M059J (cell line): ENCODE results near the gene MTX2. TPM values are rescaled to one million over a fixed set of nuclear protein-coding genes. Genes with fewer than 3 reads are reported as not detected.

Experiments used
- DNase-seq: peaks from one replicate; pipeline ENCODE4 v3.0.0-alpha.2; 2012; ENCODE audit warnings: low read depth
- total RNA-seq: library from RNA; depleted of rRNA; stranded (reverse); fragments of >200 nt; shearing (Covaris generic); gene quantifications from 2 replicates; pipeline ENCODE4 v1.2.3, GENCODE V29; 2014; rRNA removed

Gene MTX2
- total RNA-seq, 1 experiment from 2014 or later: 36.0 TPM

GRCh38 chr2:176378323-176378722 is 109.1 kb downstream of the MTX2 start:
- no peak for DNase-seq

DNA sequence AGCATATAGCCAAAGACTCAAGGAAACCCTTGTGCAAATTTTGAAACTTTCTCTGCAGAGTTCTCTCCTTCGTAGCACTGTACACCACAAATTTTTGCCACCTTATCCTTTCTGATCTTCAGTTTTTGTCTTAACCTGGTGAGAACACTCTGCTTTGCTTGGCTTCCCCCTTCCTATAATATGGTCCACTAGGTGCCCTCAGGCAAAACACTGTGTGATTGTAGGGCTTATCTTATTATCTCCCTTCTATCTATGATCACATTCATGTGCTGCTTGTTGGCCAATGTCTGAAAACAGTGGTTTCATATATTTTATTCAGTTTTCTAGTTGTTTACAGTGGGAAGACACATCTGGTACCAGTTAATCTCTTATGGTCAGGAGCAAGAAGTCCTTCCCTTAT is 111.1 kb downstream of the MTX2 start:
- peak; percentile 59 for DNase-seq

DNA sequence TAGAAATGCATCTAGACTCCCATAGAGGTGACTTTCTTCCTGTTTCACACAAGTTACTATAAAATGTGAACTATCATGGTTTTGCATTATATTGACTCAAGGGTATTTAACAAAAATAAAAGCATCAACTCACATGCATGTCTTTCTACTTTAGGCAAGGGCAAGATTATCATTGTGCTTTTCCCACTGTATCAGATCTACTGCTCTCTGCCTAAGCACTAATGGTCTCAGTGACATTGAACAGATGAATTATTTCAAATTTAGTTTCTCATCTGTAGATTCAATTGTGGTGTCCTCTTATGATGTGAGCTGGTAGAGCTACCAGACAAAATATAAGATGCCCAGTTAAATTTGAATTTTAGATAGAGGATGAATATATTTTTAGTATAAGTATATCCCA is 113.9 kb downstream of the MTX2 start:
- DNase-seq: no peak

DNA sequence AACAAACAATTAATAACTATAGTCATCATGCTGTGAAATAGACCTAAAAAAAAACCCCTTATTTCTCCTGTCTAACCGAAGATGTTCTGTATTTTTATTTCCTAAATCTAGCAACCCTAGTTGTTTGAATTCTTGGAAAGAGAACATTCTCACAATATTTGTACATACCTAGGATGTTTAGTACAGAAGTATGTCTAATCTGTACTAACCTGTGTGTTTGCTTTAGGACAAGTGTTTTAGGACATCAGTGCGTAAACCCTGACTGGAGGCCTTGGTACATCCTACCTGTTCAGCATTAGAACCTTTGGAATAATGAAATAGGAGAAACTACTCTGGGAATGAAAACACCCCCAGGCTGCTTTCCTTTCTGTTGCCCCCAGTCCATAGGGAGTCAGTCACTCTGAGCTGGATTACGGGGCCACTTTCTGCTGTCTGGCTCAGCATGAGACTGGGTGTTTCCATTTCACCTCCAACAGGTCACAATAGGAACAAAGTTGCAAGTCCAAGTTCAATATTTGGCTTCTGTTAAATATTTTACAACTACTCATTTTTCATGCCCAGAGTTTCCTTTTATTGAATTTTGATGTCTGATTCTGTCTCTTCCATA is 114.7 kb downstream of the MTX2 start:
- no peak for DNase-seq

- DNase-seq: no peak
Observed at GRCh38 chr2:176385219-176385759, 116.0 kb downstream of the MTX2 start.

DNA sequence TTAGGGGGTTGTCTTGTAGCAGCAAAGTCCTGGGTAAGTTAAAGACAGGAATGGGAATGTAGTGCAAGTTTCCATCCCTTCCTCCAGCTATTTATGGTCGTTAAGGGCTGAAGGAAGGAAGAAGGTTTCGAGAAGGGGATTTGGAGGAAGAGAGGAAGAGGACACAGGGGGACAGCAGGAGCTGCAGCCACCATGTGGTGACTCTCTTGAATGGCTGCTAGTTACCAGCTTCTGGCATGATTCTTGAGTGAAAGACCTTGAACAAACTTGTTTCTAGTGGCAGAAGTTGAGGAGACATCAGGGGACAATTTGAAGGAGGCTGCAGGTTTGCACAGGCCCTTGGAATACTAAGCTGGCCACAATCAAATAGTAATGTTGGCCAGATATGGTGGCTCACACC is 116.6 kb downstream of the MTX2 start:
- DNase-seq: no peak

Other genes with a start within 250 kb of the MTX2 start
- gene EVX2, start 185.5 kb upstream of the MTX2 start, total RNA-seq: not detected in 2 replicates
- gene HOXD13, start 176.7 kb upstream of the MTX2 start, total RNA-seq: 2.1 and 3.6 TPM in 2 replicates
- 0.12 TPM in 1 of 2 replicates, not detected in the other for gene HOXD12, start 169.6 kb upstream of the MTX2 start, total RNA-seq
- gene HOXD11, start 162.2 kb upstream of the MTX2 start, total RNA-seq: 14.3 and 16.9 TPM in 2 replicates
- gene HOXD10, start 152.7 kb upstream of the MTX2 start, total RNA-seq: 9.3 and 15.0 TPM in 2 replicates
- gene HOXD9, start 146.7 kb upstream of the MTX2 start, total RNA-seq: 0.57 and 0.86 TPM in 2 replicates
- gene HOXD8, start 139.7 kb upstream of the MTX2 start, total RNA-seq: 0.49 and 0.84 TPM in 2 replicates
- 0.05 TPM in 1 of 2 replicates, not detected in the other for gene HOXD4, start 117.9 kb upstream of the MTX2 start, total RNA-seq
- 0.12 and 0.30 TPM in 2 replicates for gene HOXD3, start 112.1 kb upstream of the MTX2 start, total RNA-seq
- gene HOXD1, start 80.8 kb upstream of the MTX2 start, total RNA-seq: not detected in 2 replicates